ENCODE measurements around the gene BRI3BP.
"Not testable (repeated sequence)": the region's sequence is repeated elsewhere in the genome, so short reads cannot be mapped to it uniquely, and the experiment has no call there.

The BRI3BP gene

DNA sequence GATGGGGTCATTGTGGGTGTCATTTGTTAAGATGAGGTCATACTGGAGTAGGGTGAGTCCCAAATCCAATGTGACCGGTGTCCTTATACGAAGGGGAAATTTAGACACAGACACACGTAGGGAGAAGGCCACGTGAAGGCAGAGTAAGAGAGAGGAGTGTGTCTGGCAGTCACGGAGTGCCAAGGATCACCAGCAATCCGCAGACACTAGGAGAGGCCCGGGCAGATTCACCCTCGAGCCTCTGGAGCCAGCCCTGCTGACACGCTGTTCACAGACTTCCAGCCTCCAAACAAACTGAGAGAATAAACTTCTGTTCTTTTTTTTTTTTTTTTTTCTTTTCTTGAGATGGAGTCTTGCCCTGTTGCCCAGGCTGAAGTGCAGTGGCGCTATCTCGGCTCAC is 24.9 kb downstream of the BRI3BP start:
- DNase-seq = no peak

DNA sequence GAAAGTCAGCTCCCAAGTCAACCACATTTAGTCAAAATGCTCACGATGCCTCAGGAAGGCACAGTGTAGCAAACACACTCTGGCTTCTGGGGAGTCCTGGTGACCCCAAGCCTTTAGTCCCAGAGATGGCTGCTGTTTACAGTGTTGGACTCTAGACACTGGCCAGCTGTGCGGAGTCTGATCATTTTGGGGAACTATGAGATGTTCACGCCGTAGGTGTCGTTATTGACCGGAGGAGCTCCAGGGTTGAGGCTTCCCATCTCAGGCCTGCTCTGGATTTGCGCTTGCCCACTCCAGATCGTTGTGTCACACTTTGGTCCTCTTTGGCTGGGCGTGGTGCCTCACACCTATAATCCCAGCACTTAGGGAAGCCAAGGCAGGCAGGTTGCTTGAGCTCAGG is 27.7 kb downstream of the BRI3BP start:
- DNase-seq = no peak

DNA sequence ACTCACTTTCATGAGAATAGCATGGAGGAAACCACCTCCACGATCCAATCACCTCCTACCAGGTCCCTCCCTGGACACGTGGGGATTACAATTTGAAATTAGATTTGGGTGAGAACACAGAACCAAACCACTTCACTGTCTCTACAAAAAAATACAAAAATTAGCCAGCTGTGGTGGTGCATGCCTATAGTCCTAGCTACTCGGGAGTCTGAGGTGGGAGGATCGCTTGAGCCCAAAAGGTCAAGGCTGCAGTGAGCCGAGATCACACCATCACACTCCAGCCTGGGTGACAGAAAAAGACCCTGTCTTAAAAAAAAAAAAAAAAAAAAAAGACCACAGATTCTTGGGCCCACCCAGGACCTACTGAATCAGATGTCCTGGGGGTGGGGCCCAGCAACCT is 28.3 kb downstream of the BRI3BP start:
- DNase-seq = no peak

DNA sequence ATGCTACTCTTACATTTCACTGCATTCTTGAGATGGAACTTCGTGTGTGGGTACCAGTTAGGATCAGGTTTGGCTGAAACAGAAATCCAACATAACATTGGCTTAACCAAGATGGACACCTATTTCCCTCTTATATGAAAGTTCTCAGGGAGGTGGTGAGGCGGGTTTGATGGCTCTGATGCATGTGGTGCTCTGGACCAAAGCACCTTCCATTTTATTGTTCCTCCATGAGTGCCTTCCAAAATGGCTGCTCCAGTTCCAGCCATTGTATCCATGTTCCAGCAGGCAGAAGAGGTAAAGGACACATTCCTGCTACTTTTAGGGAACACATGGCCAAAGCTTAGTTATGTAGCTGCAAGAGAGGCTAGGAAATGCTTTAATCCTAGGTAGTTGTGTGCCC is 29.6 kb downstream of the BRI3BP start:
- DNase-seq = no peak

DNA sequence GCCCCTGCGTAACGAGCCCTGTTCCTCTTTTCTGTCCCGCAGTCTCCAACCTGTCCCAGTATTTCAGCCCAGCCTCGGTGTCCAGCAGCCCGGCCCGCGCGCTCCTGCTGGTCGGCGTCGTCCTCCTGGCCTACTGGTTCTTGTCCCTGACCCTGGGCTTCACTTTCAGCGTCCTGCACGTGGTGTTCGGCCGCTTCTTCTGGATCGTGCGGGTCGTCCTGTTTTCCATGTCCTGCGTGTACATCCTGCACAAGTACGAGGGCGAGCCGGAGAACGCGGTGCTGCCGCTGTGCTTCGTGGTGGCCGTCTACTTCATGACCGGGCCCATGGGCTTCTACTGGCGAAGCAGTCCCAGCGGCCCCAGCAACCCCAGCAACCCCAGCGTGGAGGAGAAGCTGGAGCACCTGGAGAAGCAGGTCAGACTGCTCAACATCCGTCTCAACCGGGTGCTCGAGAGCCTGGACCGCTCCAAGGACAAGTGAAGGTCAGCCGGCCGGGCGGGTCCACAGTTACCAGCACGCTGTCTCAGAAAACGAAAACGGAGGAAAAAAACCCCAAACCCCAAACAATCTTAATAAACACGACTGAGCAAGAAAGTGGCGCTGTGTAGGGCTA is 31.6 kb downstream of the BRI3BP start:
- no peak for DNase-seq

DNA sequence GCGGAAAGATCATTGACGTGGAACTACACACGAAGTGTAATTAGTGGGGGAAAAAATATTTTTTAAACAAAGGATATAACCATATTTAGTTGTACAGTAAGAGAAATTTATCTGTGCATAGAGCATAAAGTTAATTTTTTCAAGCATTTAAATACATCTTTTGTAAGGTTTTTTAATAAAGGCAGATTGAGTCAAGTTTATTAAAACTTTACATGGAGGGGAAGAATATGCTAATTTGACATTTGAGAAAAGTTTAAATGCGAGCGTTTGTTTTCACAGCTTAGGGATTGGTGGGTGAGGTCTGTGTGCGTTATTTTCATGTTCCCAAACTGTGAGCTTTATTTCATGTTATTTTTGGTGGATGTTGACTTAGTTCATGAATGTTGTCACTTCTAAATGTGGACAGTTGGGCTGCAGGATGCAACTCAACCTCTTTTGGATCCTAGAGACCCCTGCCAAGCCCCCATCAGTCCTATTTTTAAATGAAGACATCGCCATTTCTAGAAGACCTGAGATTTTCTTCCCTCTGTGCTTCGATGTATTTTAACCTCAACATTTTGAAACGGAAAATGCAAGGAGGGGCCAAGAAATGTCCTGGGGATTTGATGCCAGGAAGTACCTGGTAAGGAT is 32.3 kb downstream of the BRI3BP start:
- no peak for DNase-seq

DNA sequence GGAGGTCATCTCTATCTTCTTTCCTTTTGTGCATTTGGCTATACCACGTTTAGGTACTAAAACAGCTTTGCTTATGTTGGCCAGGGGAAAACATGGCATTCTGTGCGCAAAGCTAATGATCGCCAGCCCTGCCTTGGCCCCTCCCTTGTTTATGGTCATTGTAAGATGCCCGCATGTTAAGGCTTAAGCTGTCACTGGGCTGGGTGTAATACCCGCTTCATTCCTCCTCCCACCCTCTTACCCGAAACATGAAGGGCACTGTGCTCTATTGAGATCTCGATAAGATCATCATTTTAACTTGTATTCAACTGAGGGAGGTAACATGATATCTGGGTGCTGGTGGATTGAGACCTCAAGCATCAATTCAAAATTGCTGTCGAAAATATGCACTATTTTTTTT is 34.7 kb downstream of the BRI3BP start:
- no peak for DNase-seq

DNA sequence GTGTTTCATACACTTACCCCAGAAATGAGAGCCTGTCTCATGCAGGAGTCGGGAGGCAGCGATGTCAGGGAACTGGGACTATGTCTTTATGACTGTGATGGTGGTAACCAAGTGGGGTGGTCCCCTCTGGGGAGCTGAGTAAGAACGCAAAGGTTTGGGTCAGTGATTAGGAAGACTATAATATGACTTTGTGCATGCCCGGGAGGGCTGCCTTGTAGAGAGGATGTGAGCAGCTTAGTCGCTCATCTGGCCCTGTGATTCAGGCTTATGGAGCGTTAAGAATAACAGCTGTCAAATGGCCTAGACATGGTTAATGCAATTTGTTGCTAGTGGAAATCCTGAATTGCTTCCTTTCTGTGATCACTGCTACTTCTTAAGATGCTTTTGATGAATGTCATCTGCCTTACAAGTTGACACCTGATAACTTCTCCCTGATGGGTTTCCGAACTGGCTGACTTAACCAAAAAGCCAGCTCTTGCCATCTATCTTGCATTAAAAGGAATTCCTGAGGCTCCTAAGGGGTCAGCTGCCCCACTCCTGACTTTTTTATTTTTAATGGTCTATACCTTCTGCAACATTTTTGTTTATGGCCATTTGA is 36.4 kb downstream of the BRI3BP start:
- no peak for DNase-seq

DNA sequence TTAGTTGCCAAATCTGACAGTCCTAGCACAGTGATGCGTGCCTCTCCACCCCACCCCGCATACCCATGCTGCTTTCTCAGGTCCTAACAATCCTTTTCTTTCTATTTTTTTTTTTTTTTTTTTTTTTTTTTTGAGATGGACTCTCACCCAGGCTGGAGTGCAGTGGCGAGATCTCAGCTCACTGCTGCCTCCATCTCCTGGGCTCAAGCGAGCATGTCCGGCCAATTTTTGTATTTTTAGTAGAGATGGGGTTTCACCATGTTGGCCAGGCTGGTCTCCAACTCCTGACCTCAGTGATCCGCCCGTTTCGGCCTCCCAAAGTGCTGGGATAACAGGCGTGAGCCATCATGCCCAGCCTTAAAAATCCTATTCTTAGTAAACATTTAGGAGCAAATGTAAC is 38.0 kb downstream of the BRI3BP start:
- DNase-seq = not testable (repeated sequence)

DNA sequence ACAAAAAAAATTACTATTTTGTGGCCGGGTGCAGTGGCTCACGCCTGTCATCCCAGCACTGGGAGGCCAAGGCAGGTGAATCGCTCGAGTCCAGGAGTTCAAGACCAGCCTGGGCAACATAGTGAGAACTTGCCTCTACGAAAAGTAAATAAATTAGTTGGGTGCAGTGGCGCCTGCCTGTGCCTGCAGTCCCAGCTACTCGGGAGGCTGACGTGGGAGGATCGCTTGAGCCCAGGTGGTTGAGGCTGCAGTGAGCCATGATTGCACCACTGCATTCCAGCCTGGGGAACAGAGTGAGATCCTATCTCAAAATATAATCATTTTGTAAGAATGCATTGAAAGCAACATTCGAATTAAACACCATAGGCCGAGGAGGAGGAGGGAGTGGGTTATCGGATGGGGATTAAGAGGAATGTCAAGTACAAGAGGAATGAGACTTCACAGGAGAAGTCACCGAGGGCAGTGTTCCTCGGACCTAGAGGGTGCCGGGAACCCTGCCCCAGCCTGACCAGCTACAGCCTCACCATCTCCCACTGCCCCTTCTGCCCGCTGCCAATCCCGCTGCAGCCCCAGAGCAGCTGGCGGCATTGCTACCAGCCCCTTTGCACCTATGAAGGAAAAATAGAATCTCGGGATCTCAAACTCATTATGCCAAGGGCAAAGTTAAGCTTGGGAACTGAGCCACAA is 39.2 kb downstream of the BRI3BP start:
- no peak for DNase-seq

DNA sequence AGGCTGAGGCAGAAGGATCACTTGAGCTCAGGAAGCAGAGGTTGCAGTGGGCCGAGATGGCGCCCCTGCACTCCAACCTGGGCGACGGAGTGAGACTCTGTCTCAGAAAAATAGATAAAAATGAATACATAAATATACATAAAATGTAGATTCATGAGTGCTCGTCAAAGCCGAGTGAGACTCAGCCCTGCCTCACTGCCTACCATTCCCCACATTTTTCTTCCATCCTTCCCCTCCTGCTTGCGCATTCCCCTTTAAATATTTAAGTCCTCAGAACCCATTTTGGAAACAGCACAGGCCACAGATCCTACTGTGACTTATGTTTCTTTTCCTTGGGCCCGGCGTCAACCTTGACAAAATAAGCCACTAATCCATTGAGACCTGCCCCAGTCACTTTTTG is 39.8 kb downstream of the BRI3BP start:
- no peak for DNase-seq

DNA sequence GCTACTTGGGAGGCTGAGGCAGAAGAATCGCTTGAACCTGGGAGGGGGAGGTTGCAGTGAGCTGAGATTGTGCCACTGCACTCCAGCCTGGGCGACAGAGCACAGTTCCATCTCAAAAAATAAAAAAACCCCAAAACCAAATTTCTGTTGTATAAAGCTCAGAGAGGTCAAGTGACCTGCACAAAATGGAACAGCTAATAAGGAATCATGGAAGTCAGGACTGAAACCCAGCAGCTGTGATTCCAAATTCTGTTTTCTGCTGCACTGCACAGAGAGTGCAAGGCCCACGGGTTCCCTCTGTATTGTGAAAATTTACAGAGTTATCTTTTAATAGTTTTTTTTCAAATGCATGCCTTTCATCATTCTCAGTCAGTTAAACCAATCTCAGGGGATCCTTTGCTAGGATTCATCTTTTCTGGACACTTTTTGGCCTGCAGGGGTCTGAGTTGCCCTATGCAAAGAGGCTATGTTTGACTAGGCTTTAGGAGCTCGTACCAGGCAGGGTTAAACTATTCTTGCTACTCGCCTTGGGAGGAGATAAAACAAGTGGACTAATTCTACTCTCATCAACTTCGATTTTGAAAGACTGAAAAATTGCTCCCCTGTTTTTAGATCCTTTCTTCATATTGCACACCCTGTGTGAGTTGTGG is 45.7 kb downstream of the BRI3BP start:
- no peak for DNase-seq

DNA sequence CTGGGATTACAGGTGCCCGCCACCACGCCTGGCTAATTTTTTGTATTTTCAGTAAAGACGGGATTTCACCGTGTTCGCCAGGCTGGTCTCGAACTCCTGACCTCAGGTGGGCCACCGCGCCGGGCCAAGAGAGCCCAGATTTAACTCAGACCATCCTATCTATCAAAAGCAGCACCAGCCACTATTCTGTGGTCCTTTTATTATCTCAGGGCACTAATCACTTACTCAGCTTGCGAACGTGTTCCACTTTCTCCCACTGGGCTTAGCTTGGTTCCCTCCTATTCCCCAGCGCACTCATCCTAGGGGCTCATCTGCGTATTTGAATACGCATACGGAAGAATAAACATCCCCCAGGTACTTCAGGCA is 55.6 kb downstream of the BRI3BP start:
- DNase-seq = no peak

DNA sequence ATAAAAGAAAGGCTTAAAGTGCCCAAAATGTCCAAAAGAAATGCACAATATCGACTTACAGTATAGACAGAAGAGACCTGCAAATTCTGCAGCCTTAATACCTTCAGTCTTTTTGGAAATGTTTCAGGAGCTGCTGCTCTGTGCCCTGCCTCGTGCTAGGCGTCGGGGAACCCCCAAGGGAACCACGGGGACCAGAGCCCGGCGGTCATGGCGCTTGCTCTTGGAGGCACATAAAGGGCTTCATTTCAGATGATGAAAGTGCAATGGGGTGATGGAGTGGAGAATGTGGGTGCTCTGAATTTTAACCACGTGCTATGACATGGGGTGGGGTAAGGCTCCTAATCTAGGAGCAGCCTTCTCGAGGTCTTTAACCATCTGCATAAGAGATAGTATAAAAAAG is 57.0 kb downstream of the BRI3BP start:
- no peak for DNase-seq

DNA sequence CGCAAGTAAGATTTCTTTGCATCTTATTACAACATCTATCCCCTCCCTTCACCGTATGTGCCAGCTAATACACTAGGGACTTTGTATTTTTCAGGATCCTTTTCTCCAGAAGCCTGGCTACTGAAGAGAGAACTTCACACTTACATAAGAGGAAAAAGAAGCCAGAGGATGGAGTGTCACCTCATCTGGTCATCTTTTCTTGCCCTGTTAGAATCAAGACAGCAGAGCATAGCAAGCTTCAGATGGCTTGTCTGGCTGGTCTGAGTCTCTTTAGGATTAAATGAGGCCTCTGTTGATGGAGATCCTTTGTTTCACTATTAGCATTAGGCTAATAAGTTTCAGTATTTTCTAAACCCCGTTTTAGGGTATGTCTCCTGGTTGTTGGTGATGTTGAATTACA is 57.4 kb downstream of the BRI3BP start:
- DNase-seq = no peak

DNA sequence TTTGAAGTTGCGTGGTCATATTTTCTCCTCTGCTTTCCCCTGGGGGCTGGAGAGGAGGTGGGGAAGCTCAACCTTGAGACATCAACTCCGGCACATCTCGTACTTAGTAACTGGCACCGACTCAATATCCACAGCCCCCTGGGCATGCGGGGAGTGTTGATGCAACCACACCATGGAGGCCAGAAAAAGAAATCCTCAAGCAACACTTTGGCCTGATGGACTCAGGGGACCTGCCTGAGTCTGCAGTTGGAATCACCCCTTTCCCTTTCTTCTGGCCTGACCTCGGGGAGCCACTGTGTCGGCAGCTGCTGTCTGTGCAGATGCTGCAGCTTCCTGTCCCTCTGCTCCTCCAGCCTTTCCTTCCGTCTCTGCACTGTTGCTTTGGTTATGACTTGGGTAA is 60.4 kb downstream of the BRI3BP start:
- no peak for DNase-seq

DNA sequence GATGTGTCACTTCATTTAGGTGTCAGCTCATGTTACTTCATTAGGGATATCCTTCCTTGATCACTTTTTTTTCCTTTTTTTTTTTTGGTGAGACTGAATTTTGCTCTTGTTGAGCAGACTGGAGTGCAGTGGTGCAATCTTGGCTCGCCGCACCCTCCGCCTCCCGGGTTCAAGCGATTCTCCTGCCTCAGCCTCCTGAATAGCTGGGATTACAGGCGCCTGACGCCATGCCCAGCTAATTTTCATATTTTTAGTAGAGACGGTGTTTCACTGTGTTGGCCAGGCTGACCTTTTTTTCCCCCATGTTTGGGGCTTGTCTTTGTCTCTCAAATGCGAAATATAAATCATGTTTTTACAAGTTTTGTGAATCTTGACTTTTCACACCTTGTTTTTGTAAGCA is 62.1 kb downstream of the BRI3BP start:
- DNase-seq = no peak

DNA sequence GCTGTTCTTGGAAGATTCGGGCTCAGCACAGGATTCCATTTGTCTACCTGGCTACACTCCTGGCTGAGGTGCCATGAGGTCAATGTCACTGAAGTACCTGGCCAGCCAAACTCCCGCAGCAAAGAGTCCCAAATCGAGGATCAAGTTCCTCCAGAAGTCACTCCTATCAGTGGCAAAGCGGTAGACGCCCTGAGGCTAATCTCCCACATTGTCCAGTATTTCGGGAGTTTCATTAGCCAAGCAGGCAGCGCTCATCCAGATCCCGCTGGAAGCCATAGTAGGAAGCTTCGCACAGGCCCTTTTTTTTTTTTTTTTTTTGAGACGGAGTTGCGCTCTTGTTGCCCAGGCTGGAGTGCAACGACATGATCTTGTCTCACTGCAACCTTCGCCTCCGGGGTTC is 62.9 kb downstream of the BRI3BP start:
- DNase-seq = no peak

DNA sequence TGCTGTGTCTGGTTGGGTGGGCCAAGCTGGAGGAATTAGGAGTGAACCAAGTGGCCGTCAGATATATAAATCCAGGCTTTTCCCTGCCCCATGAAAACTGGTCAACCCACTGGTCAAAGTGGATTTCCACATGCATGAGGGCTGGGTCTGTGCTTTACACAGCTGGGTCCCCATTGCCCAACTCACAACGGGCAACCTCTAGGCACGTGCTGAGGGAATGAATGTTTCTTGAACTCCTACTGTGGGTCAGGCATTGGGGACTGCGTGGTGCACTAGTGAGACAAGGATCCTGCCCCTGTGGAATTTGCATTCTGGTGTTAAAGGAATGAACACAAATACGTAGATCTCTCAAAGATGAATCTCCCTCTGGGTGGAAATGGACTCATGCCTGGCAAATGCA is 64.3 kb downstream of the BRI3BP start:
- DNase-seq = no peak

DNA sequence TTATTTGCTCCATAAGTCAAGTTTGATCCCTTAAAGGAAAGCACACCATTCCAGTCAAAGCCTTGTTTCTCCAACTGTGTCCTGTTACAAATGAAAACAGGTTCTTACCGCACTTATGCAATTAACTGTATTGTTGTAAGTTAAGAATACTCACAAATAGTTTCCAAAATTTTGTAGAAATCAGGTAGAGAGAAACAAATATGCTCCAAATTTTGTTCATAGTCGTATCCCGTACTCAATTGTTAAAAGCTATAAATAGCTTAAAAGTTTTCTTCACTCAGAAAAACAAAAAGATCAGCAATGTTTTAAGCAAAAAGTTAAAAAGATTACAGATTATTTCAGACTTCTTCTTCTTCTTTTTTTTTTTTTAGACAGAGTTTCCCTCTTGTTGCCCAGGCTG is 67.8 kb downstream of the BRI3BP start:
- DNase-seq = no peak

DNA sequence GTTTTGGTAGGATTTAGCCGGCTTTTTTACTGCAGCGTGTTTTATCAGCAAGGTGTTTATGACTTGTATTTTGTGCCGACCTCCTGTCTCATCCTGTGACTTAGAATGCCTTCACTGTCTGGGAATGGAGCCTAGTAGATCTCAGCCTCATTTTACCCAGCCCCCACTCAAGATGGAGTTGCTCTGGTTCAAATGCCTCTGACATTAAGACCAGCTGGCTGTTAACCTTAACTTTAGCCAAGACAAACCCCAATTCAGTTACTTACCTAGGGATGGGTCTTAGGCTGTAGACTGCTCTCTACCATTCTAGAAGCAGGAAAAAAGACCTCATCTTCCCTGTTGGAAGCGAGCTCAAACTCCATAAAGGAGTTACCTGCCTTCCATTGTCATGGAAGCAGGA is 70.1 kb downstream of the BRI3BP start:
- not testable (repeated sequence) for DNase-seq

DNA sequence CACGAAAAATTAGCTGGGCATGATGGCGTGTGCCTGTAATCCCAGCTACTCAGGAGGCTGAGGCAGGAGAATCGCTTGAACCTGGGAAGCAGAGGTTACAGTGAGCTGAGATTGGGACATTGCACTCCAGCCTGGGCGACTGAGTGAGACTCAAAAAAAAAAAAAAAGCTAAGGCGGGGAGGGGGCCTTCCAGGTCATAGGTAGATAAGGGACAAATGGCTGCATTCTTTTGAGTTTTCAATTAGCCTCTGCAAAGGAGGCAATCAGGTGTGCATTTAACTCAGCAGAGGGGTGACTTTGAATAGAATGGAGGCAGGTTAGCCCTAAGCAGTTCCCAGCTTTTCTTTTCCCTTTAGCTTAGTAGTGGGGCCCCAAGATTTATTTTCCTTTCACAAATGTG is 71.0 kb downstream of the BRI3BP start:
- DNase-seq = no peak

Measured in right kidney (tissue), 1 donor.